WTC11 (cell line): Measurements from ENCODE around the gene SPIRE2.

Source experiments
- AFF4 ChIP-seq: sonication (generic); formaldehyde crosslinking; IDR thresholded peaks from 2 replicates; pipeline ENCODE4 v1.8.1; 2023; ENCODE audit warnings: mild to moderate bottlenecking, missing genetic modification reagents, borderline replicate concordance
- ATF3 ChIP-seq: sonication (generic); formaldehyde crosslinking; conservative IDR thresholded peaks from 2 replicates; pipeline ENCODE4 v1.8.1; 2022; ENCODE audit warnings: mild to moderate bottlenecking, missing genetic modification reagents
- CTCF ChIP-seq: fragments of 200-600 bp; IDR thresholded peaks from 2 replicates; pipeline ENCODE4 v1.8.0; 2022; ENCODE audit warnings: antibody characterized with exemption
- E2F1 ChIP-seq: sonication (generic); formaldehyde crosslinking; IDR thresholded peaks from 2 replicates; pipeline ENCODE4 v1.8.0; 2022; ENCODE audit warnings: mild to moderate bottlenecking, missing genetic modification reagents
- E2F4 ChIP-seq: sonication (generic); formaldehyde crosslinking; IDR thresholded peaks from 2 replicates; pipeline ENCODE4 v1.8.1; 2022; ENCODE audit warnings: low read depth, mild to moderate bottlenecking, moderate library complexity, missing genetic modification reagents, borderline replicate concordance
- FOXP4 ChIP-seq: sonication (generic); formaldehyde crosslinking; IDR thresholded peaks from 2 replicates; pipeline ENCODE4 v1.8.0; 2022; ENCODE audit warnings: mild to moderate bottlenecking, missing genetic modification reagents
- NFE2L1 ChIP-seq: sonication (generic); formaldehyde crosslinking; IDR thresholded peaks from 2 replicates; pipeline ENCODE4 v1.8.1; 2023; ENCODE audit warnings: missing genetic modification reagents
- NR3C1 ChIP-seq: sonication (generic); formaldehyde crosslinking; conservative IDR thresholded peaks from 2 replicates; pipeline ENCODE4 v1.8.1; 2023; ENCODE audit warnings: low read depth, mild to moderate bottlenecking, missing genetic modification reagents
- USF2 ChIP-seq: sonication (generic); formaldehyde crosslinking; IDR thresholded peaks from 2 replicates; pipeline ENCODE4 v1.8.1; 2023; ENCODE audit warnings: mild to moderate bottlenecking, missing genetic modification reagents, moderate library complexity
- ZBTB21 ChIP-seq: sonication (generic); formaldehyde crosslinking; IDR thresholded peaks from 2 replicates; pipeline ENCODE4 v1.8.1; 2023; ENCODE audit warnings: mild to moderate bottlenecking, missing genetic modification reagents, borderline replicate concordance
- ZNF263 ChIP-seq: sonication (generic); formaldehyde crosslinking; IDR thresholded peaks from 2 replicates; pipeline ENCODE4 v1.8.1; 2022; ENCODE audit warnings: low read depth, mild to moderate bottlenecking, moderate library complexity, missing genetic modification reagents
- ZSCAN18 ChIP-seq: fragments of 250-450 bp; sonication (Bioruptor Pico); IDR thresholded peaks from 2 replicates; pipeline ENCODE4 v2.1.2; 2022; ENCODE audit warnings: mild to moderate bottlenecking, moderate library complexity

- TF ChIP-seq E2F4 (CRISPR knock-in tag) (no peak), CTCF (no peak), ZNF263 (CRISPR knock-in tag) (no peak), AFF4 (CRISPR knock-in tag) (no peak), USF2 (CRISPR knock-in tag) (no peak), E2F1 (CRISPR knock-in tag) (no peak), ZSCAN18 (CRISPR knock-in tag) (no peak), NR3C1 (CRISPR knock-in tag) (no peak), ZBTB21 (no peak), FOXP4 (no peak), ATF3 (CRISPR knock-in tag) (no peak), NFE2L1 (CRISPR knock-in tag) (no peak)
These were observed 41.6 kb upstream of the SPIRE2 start for GRCh38 chr16:89786474-89787364.
